Measurements from ENCODE around the gene MTREX.

The MTREX gene

GRCh38 chr5:55438998-55439397, 131.2 kb downstream of the MTREX start:
- no peak overlapping the region for H3K4me2 ChIP-seq (ENCODE audit: low read length)
- H3K9ac ChIP-seq = no peak overlapping the region
- H3K36me3 ChIP-seq (ENCODE audit: control insufficient read depth, insufficient read depth, low read length) = no peaks in the 10 kb centered on the region
- H3K27me3 ChIP-seq (ENCODE audit: control insufficient read depth, insufficient read depth, low read length) = no peaks in the 10 kb centered on the region
- no peak overlapping the region for H3K4me3 ChIP-seq (ENCODE audit: low read depth, low read length)
- H2AFZ ChIP-seq = no peak overlapping the region
- peaks cover 8% of the 10 kb centered on the region for H3K4me1 ChIP-seq
- H3K79me2 ChIP-seq = no peaks in the 10 kb centered on the region
- no peak overlapping the region for H3K27ac ChIP-seq
- TF ChIP-seq CTCF (IDR thresholded peaks at IDR 0.05) = no peak
- H3K9me3 ChIP-seq (ENCODE audit: control insufficient read depth, low read length) = no peaks in the 10 kb centered on the region

GRCh38 chr5:55440188-55440646, 132.4 kb downstream of the MTREX start:
- Histone ChIP-seq H3K4me1 (peaks cover 8% of the 10 kb centered on the region), H3K4me3 (ENCODE audit: low read depth, low read length) (no peak overlapping the region), H3K79me2 (no peaks in the 10 kb centered on the region), H3K36me3 (ENCODE audit: control insufficient read depth, insufficient read depth, low read length) (no peaks in the 10 kb centered on the region), H3K9me3 (ENCODE audit: control insufficient read depth, low read length) (no peaks in the 10 kb centered on the region), H3K4me2 (ENCODE audit: low read length) (no peak overlapping the region), H2AFZ (no peak overlapping the region), H3K27me3 (ENCODE audit: control insufficient read depth, insufficient read depth, low read length) (no peaks in the 10 kb centered on the region), H3K9ac (no peak overlapping the region), H3K27ac (no peak overlapping the region)
- no peak for TF ChIP-seq CTCF (IDR thresholded peaks at IDR 0.05)

- Histone ChIP-seq H3K36me3 (ENCODE audit: control insufficient read depth, insufficient read depth, low read length) (no peaks in the 10 kb centered on the region), H2AFZ (no peak overlapping the region), H3K27ac (no peak overlapping the region), H3K9me3 (ENCODE audit: control insufficient read depth, low read length) (no peaks in the 10 kb centered on the region), H3K4me1 (peaks cover 8% of the 10 kb centered on the region), H3K79me2 (no peaks in the 10 kb centered on the region), H3K9ac (no peak overlapping the region), H3K4me2 (ENCODE audit: low read length) (no peak overlapping the region), H3K4me3 (ENCODE audit: low read depth, low read length) (no peak overlapping the region), H3K27me3 (ENCODE audit: control insufficient read depth, insufficient read depth, low read length) (no peaks in the 10 kb centered on the region)
- TF ChIP-seq CTCF (IDR thresholded peaks at IDR 0.05) = no peak
Observed at GRCh38 chr5:55441107-55441771, 133.4 kb downstream of the MTREX start.

GRCh38 chr5:55441954-55442353, 134.2 kb downstream of the MTREX start:
- no peak for TF ChIP-seq CTCF (IDR thresholded peaks at IDR 0.05)
- H3K36me3 ChIP-seq (ENCODE audit: control insufficient read depth, insufficient read depth, low read length) = no peaks in the 10 kb centered on the region
- no peak overlapping the region for H3K27ac ChIP-seq
- no peaks in the 10 kb centered on the region for H3K27me3 ChIP-seq (ENCODE audit: control insufficient read depth, insufficient read depth, low read length)
- H3K4me1 ChIP-seq = peaks cover 8% of the 10 kb centered on the region
- no peak overlapping the region for H3K9ac ChIP-seq
- H3K4me3 ChIP-seq (ENCODE audit: low read depth, low read length) = no peak overlapping the region
- H3K4me2 ChIP-seq (ENCODE audit: low read length) = no peak overlapping the region
- no peaks in the 10 kb centered on the region for H3K9me3 ChIP-seq (ENCODE audit: control insufficient read depth, low read length)
- no peaks in the 10 kb centered on the region for H3K79me2 ChIP-seq
- H2AFZ ChIP-seq = no peak overlapping the region

GRCh38 chr5:55445791-55446190, 138.0 kb downstream of the MTREX start:
- no peaks in the 10 kb centered on the region for H3K4me1 ChIP-seq

More at GRCh38 chr5:55445791-55446190, 138.0 kb downstream of the MTREX start:
- Histone ChIP-seq H3K79me2 (no peaks in the 10 kb centered on the region), H3K27me3 (ENCODE audit: control insufficient read depth, insufficient read depth, low read length) (no peaks in the 10 kb centered on the region), H3K4me2 (ENCODE audit: low read length) (no peak overlapping the region), H3K27ac (no peak overlapping the region), H2AFZ (no peak overlapping the region), H3K9me3 (ENCODE audit: control insufficient read depth, low read length) (no peaks in the 10 kb centered on the region), H3K9ac (no peak overlapping the region), H3K36me3 (ENCODE audit: control insufficient read depth, insufficient read depth, low read length) (no peaks in the 10 kb centered on the region), H3K4me3 (ENCODE audit: low read depth, low read length) (no peak overlapping the region)
- no peak for TF ChIP-seq CTCF (IDR thresholded peaks at IDR 0.05)

All from parathyroid adenoma (tissue), 2 donors.